Neural cell (in vitro differentiated cells): ENCODE measurements around the gene PCNX1.

ENCODE experiments used
- POLR2AphosphoS5 ChIP-seq: IDR thresholded peaks from 2 replicates; pipeline ENCODE4 v1.6.1; 2012
- TAF1 ChIP-seq: IDR thresholded peaks from 2 replicates; pipeline ENCODE4 v1.6.1; 2012; ENCODE audit warnings: low read depth
- TF ChIP-seq, protein P1 (sequence below): fragments of 450-650 bp; IDR thresholded peaks from 2 replicates; pipeline ENCODE4 v1.5.1; 2014; ENCODE audit warnings: antibody characterized with exemption, mild to moderate bottlenecking, moderate library complexity; ENCODE audit not compliant: poor library complexity, severe bottlenecking
- TF ChIP-seq, protein P2 (sequence below): IDR thresholded peaks from 2 replicates; pipeline ENCODE4 v1.6.1; 2012; ENCODE audit warnings: borderline replicate concordance

GRCh38 chr14:71056168-71056567, 148.9 kb downstream of the PCNX1 start:
- no peak for TF ChIP-seq POLR2AphosphoS5
- TF ChIP-seq, protein P1, sequence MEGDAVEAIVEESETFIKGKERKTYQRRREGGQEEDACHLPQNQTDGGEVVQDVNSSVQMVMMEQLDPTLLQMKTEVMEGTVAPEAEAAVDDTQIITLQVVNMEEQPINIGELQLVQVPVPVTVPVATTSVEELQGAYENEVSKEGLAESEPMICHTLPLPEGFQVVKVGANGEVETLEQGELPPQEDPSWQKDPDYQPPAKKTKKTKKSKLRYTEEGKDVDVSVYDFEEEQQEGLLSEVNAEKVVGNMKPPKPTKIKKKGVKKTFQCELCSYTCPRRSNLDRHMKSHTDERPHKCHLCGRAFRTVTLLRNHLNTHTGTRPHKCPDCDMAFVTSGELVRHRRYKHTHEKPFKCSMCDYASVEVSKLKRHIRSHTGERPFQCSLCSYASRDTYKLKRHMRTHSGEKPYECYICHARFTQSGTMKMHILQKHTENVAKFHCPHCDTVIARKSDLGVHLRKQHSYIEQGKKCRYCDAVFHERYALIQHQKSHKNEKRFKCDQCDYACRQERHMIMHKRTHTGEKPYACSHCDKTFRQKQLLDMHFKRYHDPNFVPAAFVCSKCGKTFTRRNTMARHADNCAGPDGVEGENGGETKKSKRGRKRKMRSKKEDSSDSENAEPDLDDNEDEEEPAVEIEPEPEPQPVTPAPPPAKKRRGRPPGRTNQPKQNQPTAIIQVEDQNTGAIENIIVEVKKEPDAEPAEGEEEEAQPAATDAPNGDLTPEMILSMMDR, result no peak
- TF ChIP-seq, protein P2, sequence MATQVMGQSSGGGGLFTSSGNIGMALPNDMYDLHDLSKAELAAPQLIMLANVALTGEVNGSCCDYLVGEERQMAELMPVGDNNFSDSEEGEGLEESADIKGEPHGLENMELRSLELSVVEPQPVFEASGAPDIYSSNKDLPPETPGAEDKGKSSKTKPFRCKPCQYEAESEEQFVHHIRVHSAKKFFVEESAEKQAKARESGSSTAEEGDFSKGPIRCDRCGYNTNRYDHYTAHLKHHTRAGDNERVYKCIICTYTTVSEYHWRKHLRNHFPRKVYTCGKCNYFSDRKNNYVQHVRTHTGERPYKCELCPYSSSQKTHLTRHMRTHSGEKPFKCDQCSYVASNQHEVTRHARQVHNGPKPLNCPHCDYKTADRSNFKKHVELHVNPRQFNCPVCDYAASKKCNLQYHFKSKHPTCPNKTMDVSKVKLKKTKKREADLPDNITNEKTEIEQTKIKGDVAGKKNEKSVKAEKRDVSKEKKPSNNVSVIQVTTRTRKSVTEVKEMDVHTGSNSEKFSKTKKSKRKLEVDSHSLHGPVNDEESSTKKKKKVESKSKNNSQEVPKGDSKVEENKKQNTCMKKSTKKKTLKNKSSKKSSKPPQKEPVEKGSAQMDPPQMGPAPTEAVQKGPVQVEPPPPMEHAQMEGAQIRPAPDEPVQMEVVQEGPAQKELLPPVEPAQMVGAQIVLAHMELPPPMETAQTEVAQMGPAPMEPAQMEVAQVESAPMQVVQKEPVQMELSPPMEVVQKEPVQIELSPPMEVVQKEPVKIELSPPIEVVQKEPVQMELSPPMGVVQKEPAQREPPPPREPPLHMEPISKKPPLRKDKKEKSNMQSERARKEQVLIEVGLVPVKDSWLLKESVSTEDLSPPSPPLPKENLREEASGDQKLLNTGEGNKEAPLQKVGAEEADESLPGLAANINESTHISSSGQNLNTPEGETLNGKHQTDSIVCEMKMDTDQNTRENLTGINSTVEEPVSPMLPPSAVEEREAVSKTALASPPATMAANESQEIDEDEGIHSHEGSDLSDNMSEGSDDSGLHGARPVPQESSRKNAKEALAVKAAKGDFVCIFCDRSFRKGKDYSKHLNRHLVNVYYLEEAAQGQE, result no peak
- TF ChIP-seq TAF1, result no peak
